Prostate gland (tissue), 1 donor: ENCODE measurements around the gene RTP5.

Experiments used
- POLR2A ChIP-seq: fragments of 450-650 bp; IDR thresholded peaks from one replicate; pipeline ENCODE4 v1.6.1; 2016; ENCODE audit warnings: antibody characterized with exemption, mild to moderate bottlenecking
- POLR2AphosphoS5 ChIP-seq: sonication (generic); formaldehyde crosslinking; IDR thresholded peaks from one replicate; pipeline ENCODE4 v1.6.1; 2017; ENCODE audit warnings: antibody characterized with exemption

DNA sequence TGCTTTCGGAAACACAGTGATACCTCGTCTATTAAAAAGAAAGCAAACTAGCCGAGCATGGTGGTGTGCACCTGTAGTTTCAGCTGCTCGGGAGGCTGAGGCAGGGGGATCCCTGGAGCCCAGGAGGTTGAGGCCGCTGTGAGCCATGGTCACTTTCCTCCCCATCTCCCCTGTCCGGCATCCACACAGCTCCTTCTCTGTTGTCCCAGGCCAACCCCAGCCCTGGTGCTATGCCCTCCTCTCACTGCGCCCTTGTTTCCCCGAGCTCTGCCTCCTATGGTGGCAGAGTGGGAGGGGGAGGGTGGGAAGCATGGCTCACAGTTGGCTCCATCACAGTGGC is 15.4 kb downstream of the RTP5 start:
- TF ChIP-seq POLR2AphosphoS5 (no peak), POLR2A (no peak)
